ENCODE data around the gene SLAIN1. TPM values are rescaled to one million over a fixed set of nuclear protein-coding genes. Genes with fewer than 3 reads are reported as not detected.

Gene SLAIN1
- total and polyA plus RNA-seq, 2 of the 4 experiments (the other 2 are of a cell fraction) = 0.29 to 0.36 TPM

- no peak overlapping the region for H4K8ac ChIP-seq (ENCODE audit: low read depth in 2 of 2, low read length in 2 of 2)
- no peak overlapping the region for H4K5ac ChIP-seq (ENCODE audit: low read depth, low read length)
- intact Hi-C loops (cut with micrococcal nuclease) (no loop called here), dilution Hi-C loops (cut with HindIII; ENCODE audit: low sequenced_read_pairs, unreplicated experiment) (no loop called here), in situ Hi-C loops (cut with MboI; ENCODE audit: low sequenced_read_pairs) (no loop called here)
- no peaks in the 10 kb centered on the region for H3K9me1 ChIP-seq (ENCODE audit: insufficient read depth, low read length)
- TF ChIP-seq CHD1 (IDR thresholded peaks at IDR 0.05; ENCODE audit: low read depth, low read length) = no peak
- TF ChIP-seq POLR2A (IDR thresholded peaks at IDR 0.05; ENCODE audit: low read depth, low read length) = no peak
- TF ChIP-seq, protein P1, sequence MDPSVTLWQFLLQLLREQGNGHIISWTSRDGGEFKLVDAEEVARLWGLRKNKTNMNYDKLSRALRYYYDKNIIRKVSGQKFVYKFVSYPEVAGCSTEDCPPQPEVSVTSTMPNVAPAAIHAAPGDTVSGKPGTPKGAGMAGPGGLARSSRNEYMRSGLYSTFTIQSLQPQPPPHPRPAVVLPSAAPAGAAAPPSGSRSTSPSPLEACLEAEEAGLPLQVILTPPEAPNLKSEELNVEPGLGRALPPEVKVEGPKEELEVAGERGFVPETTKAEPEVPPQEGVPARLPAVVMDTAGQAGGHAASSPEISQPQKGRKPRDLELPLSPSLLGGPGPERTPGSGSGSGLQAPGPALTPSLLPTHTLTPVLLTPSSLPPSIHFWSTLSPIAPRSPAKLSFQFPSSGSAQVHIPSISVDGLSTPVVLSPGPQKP (IDR thresholded peaks at IDR 0.05; ENCODE audit: borderline replicate concordance, low read depth, low read length) = no peak
- no peak for TF ChIP-seq RFX5 (IDR thresholded peaks at IDR 0.05; ENCODE audit: low read depth, low read length)
- TF ChIP-seq SMC3 (IDR thresholded peaks at IDR 0.05; ENCODE audit: low read depth, low read length) = no peak
- TF ChIP-seq FOS (IDR thresholded peaks at IDR 0.05; ENCODE audit: low read depth, low read length) = no peak
- no peak for TF ChIP-seq NFE2L2 (IDR thresholded peaks at IDR 0.05; ENCODE audit: low read depth, low read length)
- TF ChIP-seq MAFK (IDR thresholded peaks at IDR 0.05; ENCODE audit: low read depth, low read length) = no peak
- TF ChIP-seq MAZ (IDR thresholded peaks at IDR 0.05; ENCODE audit: borderline replicate concordance, low read depth, low read length) = no peak
- no peak for TF ChIP-seq RAD21 (IDR thresholded peaks at IDR 0.05; ENCODE audit: low read length)
- TF ChIP-seq CEBPB (IDR thresholded peaks at IDR 0.05; ENCODE audit: low read depth, low read length) = no peak
- TF ChIP-seq, protein P2, sequence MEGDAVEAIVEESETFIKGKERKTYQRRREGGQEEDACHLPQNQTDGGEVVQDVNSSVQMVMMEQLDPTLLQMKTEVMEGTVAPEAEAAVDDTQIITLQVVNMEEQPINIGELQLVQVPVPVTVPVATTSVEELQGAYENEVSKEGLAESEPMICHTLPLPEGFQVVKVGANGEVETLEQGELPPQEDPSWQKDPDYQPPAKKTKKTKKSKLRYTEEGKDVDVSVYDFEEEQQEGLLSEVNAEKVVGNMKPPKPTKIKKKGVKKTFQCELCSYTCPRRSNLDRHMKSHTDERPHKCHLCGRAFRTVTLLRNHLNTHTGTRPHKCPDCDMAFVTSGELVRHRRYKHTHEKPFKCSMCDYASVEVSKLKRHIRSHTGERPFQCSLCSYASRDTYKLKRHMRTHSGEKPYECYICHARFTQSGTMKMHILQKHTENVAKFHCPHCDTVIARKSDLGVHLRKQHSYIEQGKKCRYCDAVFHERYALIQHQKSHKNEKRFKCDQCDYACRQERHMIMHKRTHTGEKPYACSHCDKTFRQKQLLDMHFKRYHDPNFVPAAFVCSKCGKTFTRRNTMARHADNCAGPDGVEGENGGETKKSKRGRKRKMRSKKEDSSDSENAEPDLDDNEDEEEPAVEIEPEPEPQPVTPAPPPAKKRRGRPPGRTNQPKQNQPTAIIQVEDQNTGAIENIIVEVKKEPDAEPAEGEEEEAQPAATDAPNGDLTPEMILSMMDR (conservative IDR thresholded peaks at IDR 0.05; ENCODE audit: low read depth, low read length) = no peak
- no peak for TF ChIP-seq MXI1 (IDR thresholded peaks at IDR 0.05; ENCODE audit: borderline replicate concordance, low read depth, low read length)
- TF ChIP-seq BHLHE40 (IDR thresholded peaks at IDR 0.05; ENCODE audit: low read depth, low read length) = no peak
- no peak for TF ChIP-seq RCOR1 (IDR thresholded peaks at IDR 0.05; ENCODE audit: insufficient replicate concordance, low read length)
- TF ChIP-seq, protein P3, sequence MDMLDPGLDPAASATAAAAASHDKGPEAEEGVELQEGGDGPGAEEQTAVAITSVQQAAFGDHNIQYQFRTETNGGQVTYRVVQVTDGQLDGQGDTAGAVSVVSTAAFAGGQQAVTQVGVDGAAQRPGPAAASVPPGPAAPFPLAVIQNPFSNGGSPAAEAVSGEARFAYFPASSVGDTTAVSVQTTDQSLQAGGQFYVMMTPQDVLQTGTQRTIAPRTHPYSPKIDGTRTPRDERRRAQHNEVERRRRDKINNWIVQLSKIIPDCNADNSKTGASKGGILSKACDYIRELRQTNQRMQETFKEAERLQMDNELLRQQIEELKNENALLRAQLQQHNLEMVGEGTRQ (IDR thresholded peaks at IDR 0.05; ENCODE audit: low read depth, low read length) = no peak
- no peak overlapping the region for H3K4me3 ChIP-seq (ENCODE audit: insufficient read depth, low read depth, low read length)
- WGBS, 2 experiments (ENCODE audit: extremely low coverage in 2 of 2, insufficient read length in 1 of 2) = no CpG with 5 or more reads among the region's 3 CpGs
- H3K23ac ChIP-seq (ENCODE audit: low read depth, low read length) = no peak overlapping the region
- POLR2A ChIA-PET (ENCODE audit: unreplicated experiment) = no interaction called here
- CTCF ChIA-PET = no interaction called here
- no peak for ATAC-seq (ENCODE audit: low read depth)
- H3K36me3 ChIP-seq (ENCODE audit: control insufficient read depth, insufficient read depth, low read length) = no peaks in the 10 kb centered on the region
- no peak for DNase-seq
- no peak overlapping the region for H3K18ac ChIP-seq (ENCODE audit: low read depth, low read length)
- no peak overlapping the region for H3K14ac ChIP-seq (replicated peaks; ENCODE audit: low read depth, low read length)
- H4K91ac ChIP-seq (ENCODE audit: insufficient read depth, low read depth, low read length) = no peak overlapping the region
- no peak overlapping the region for H3K4ac ChIP-seq (ENCODE audit: low read depth, low read length)
- H2BK5ac ChIP-seq (ENCODE audit: low read depth, low read length, poor library complexity, severe bottlenecking) = no peak overlapping the region
- H3K27ac ChIP-seq (ENCODE audit: insufficient read depth, low read length) = no peak overlapping the region
- no peak overlapping the region for H3K4me2 ChIP-seq (ENCODE audit: low read depth, low read length)
- H3K4me1 ChIP-seq (ENCODE audit: control insufficient read depth, insufficient read depth, low read length) = no peaks in the 10 kb centered on the region
- H3K9me3 ChIP-seq (ENCODE audit: control insufficient read depth, insufficient read depth, low read length) = no peaks in the 10 kb centered on the region
- no peak overlapping the region for H2BK15ac ChIP-seq (ENCODE audit: low read depth, low read length)
- no peak overlapping the region for H2AFZ ChIP-seq (replicated peaks; ENCODE audit: low read length, poor library complexity)
- H4K20me1 ChIP-seq (ENCODE audit: insufficient read depth, low read length) = no peaks in the 10 kb centered on the region
- no peak overlapping the region for H3K56ac ChIP-seq (ENCODE audit: extremely low read depth, insufficient read depth, low read length)
- H2BK20ac ChIP-seq (ENCODE audit: low read depth, low read length) = no peak overlapping the region
- no peak overlapping the region for H3K9ac ChIP-seq (ENCODE audit: low read depth, low read length)
- peaks cover 22% of the 10 kb centered on the region for H3K27me3 ChIP-seq (ENCODE audit: control insufficient read depth, insufficient read depth, low read length)
- no peak overlapping the region for H2AK9ac ChIP-seq (replicated peaks; ENCODE audit: low read depth, low read length, poor library complexity)
- no peak overlapping the region for H2BK120ac ChIP-seq (ENCODE audit: low read depth, low read length)
- no peak overlapping the region for H2AK5ac ChIP-seq (ENCODE audit: low read depth, low read length)
- BruUV-seq (replicated peaks) = no TSS peak
- no peaks in the 10 kb centered on the region for H3K79me1 ChIP-seq (ENCODE audit: low read depth in 1 of 2, low read length in 2 of 2)
Measured at GRCh38 chr13:77696879-77697216, 639 bp upstream of the SLAIN1 start.
